Gastrocnemius medialis (tissue), 4 donors: ENCODE measurements around the gene PCCA.

Experiments
- CTCF ChIP-seq, 5 experiments: fragments of 450-650 bp in 3 of 5; fragments of 200-600 bp in 2 of 5; sonication (generic) in 2 of 5; IDR thresholded peaks in 4 of 5; conservative IDR thresholded peaks in 1 of 5; 1 replicate in 4 of 5; 2 replicates in 1 of 5; pipeline ENCODE4 v1.5.1; 2016 to 2019; ENCODE audit warnings: antibody characterized with exemption in 5 of 5, mild to moderate bottlenecking in 3 of 5, moderate library complexity in 3 of 5
- POLR2A ChIP-seq, 2 donors: fragments of 450-650 bp; IDR thresholded peaks; one replicate each; pipeline ENCODE4 v1.6.1; 2017; ENCODE audit warnings: antibody characterized with exemption in 2 of 2, mild to moderate bottlenecking in 2 of 2, moderate library complexity in 2 of 2

DNA sequence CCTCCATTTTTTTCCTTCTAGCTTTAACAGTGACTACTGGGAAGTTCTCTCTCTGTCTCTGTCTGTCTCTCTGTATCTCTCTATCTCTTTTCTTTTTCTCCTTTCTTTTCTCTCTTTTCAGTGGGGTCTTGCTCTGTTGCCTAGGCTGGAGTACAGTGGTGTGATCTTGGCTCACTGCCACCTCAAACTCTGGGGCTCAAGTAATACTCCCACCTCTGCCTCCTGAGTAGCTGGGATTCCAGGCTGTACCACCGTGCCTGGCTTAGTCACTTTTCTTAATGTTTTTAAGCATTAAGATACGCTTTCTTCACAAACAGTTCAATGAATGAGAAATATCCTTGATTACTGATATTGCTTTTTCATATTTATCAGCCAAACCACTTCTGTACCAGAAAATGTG is 13.1 kb downstream of the PCCA start:
- TF ChIP-seq CTCF (IDR thresholded peaks at IDR 0.05 in 4 of 5, conservative IDR thresholded peaks at IDR 0.05 in 1 of 5) (no peak), POLR2A (IDR thresholded peaks at IDR 0.05) (no peak)
